GM12878 (cell line): ENCODE results near the gene LNPK. TPM values are rescaled to one million over a fixed set of nuclear protein-coding genes. Genes with fewer than 3 reads are reported as not detected.

Source experiments
- ATAC-seq: fragments of 200-7000 bp; cut with Tn5 transposase; 3 replicates; pipeline ENCODE4 v1.9.1; 2020; ENCODE audit warnings: mild to moderate bottlenecking, moderate library complexity
- BruUV-seq: library from RNA; stranded (reverse); fragments of 400-500 nt; replicated peaks from 2 replicates; lab custom pipeline; 2021; lab: Mats Ljungman, UMichigan
- CTCF ChIA-PET: fragments of 300-600 bp; sonication (Branson Sonifier 250); formaldehyde crosslinking; extraction: SDS; loops from one replicate; lab custom pipeline; 2021; ENCODE audit warnings: inconsistent platforms; lab: Yijun Ruan, JAX
- POLR2A ChIA-PET: fragments of 350-600 bp; formaldehyde crosslinking; extraction: SDS; loops from one replicate; lab custom pipeline; 2021; ENCODE audit warnings: inconsistent platforms; lab: Charles Lee
- RAD21 ChIA-PET: fragments of 300-600 bp; sonication (Branson Sonifier 250); formaldehyde crosslinking; loops from one replicate; lab custom pipeline; 2023; ENCODE audit warnings: antibody characterized with exemption; ENCODE audit not compliant: unreplicated experiment; lab: Charles Lee
- SMC1A ChIA-PET: fragments of 300-600 bp; sonication (Branson Sonifier 250); formaldehyde crosslinking; loops from one replicate; lab custom pipeline; 2023; ENCODE audit not compliant: unreplicated experiment, uncharacterized antibody; lab: Charles Lee
- DNase-seq: peaks from one replicate; pipeline ENCODE4 v3.0.0-alpha.2; 2011; ENCODE audit warnings: low read depth, low spot score
- FAIRE-seq: peaks from 3 replicates; lab custom pipeline; 2011; peaks lifted over from hg19 to GRCh38; lab: Jason Lieb, UNC
- H2AFZ ChIP-seq: 2 replicates; pipeline ENCODE4 v1.6.0; 2011; ENCODE audit warnings: low read depth, low read length, control low read depth; ENCODE audit not compliant: control insufficient read depth
- H3K27ac ChIP-seq: 2 replicates; pipeline ENCODE4 v1.5.1; 2011; ENCODE audit warnings: control low read depth; ENCODE audit not compliant: control insufficient read depth, insufficient read depth
- H3K27me3 ChIP-seq, 2 experiments: replicated peaks in 1 of 2; 2 replicates each; pipeline versions ENCODE4 v1.6.0 to v1.6.1; 2011; ENCODE audit warnings: low read length in 1 of 2; ENCODE audit not compliant: control insufficient read depth in 2 of 2, insufficient read depth in 2 of 2
- H3K36me3 ChIP-seq, 2 experiments: 2 replicates each; pipeline ENCODE4 v1.5.1; 2011; ENCODE audit warnings: low read length in 1 of 2; ENCODE audit not compliant: control insufficient read depth in 2 of 2, insufficient read depth in 2 of 2
- H3K4me1 ChIP-seq: 2 replicates; pipeline ENCODE4 v1.6.1; 2011; ENCODE audit warnings: mild to moderate bottlenecking, low read length, moderate library complexity, mixed read lengths; ENCODE audit not compliant: control insufficient read depth, insufficient read depth
- H3K4me2 ChIP-seq: 2 replicates; pipeline ENCODE4 v1.6.0; 2011; ENCODE audit warnings: control low read depth; ENCODE audit not compliant: control insufficient read depth, insufficient read depth
- H3K4me3 ChIP-seq: fragments of 200-600 bp; sonication (generic); 2 replicates; pipeline ENCODE4 v1.5.1; 2016
- H3K79me2 ChIP-seq: 2 replicates; pipeline ENCODE4 v1.6.0; 2011; ENCODE audit warnings: low read length; ENCODE audit not compliant: control insufficient read depth, insufficient read depth
- H3K9ac ChIP-seq: 2 replicates; pipeline ENCODE4 v1.8.0; 2011; ENCODE audit warnings: low read length, control low read depth, mixed read lengths; ENCODE audit not compliant: control insufficient read depth, insufficient read depth
- H3K9me3 ChIP-seq: replicated peaks from 3 replicates; pipeline ENCODE4 v1.5.1; 2011; ENCODE audit warnings: mild to moderate bottlenecking, low read length; ENCODE audit not compliant: control insufficient read depth, insufficient read depth
- H4K20me1 ChIP-seq: 2 replicates; pipeline ENCODE4 v1.6.0; 2011; ENCODE audit not compliant: control insufficient read depth, insufficient read depth
- BACH1 ChIP-seq: fragments of 450-650 bp; IDR thresholded peaks from 2 replicates; pipeline ENCODE4 v1.6.1; 2017; ENCODE audit warnings: mild to moderate bottlenecking, borderline replicate concordance
- HDGF ChIP-seq: fragments of 450-650 bp; IDR thresholded peaks from 2 replicates; pipeline ENCODE4 v1.6.1; 2016; ENCODE audit warnings: antibody characterized with exemption
- KAT2A ChIP-seq: conservative IDR thresholded peaks from 2 replicates; pipeline ENCODE4 v1.6.1; 2011; ENCODE audit warnings: low read depth, low read length; ENCODE audit not compliant: control insufficient read depth
- MTA2 ChIP-seq: fragments of 450-650 bp; IDR thresholded peaks from 2 replicates; pipeline ENCODE4 v1.6.1; 2016; ENCODE audit warnings: low read depth, mild to moderate bottlenecking, moderate library complexity
- MYB ChIP-seq: fragments of 150-350 bp; IDR thresholded peaks from 2 replicates; pipeline ENCODE4 v1.6.1; 2014; ENCODE audit warnings: mild to moderate bottlenecking, low read depth, low read length, borderline replicate concordance
- PAX8 ChIP-seq: fragments of 450-650 bp; IDR thresholded peaks from 2 replicates; pipeline ENCODE4 v1.6.1; 2017; ENCODE audit warnings: mild to moderate bottlenecking, moderate library complexity
- RAD21 ChIP-seq: IDR thresholded peaks from 2 replicates; pipeline ENCODE4 v1.6.1; 2011; ENCODE audit warnings: mild to moderate bottlenecking, low read depth, low read length, moderate library complexity; ENCODE audit not compliant: insufficient read depth
- WGBS: methylation state at CpG from one replicate; pipeline ENCODE4 v1.1.6; 2016; ENCODE audit warnings: low lambda C conversion rate; ENCODE audit not compliant: insufficient replicate concordance, insufficient coverage; ENCODE audit errors: missing lambda C conversion rate; 5-methylcytosine and 5-hydroxymethylcytosine counted together
- in situ Hi-C: fragments of 300-500 bp; cut with MboI; formaldehyde crosslinking; loops from 9 replicates; pipeline ENCODE4 v1.14.3; 2018; ENCODE audit warnings: mixed read lengths
- intact Hi-C: fragments of 100-400 bp; cut with micrococcal nuclease; formaldehyde crosslinking; loops from one replicate; pipeline ENCODE4 v1.14.2; 2022; ENCODE audit not compliant: unreplicated experiment
- polyA plus RNA-seq, 11 experiments: library from polyadenylated mRNA; depleted of rRNA in 4 of 11; unstranded in 6 of 11; stranded (reverse) in 5 of 11; fragments of >200 nt; fragmentation: Nextera tagmentation in 4 of 11; fragmentation: Illumina TruSeq in 1 of 11; extraction: Ambion mirVana in 4 of 11; extraction: Trizol in 1 of 11; gene quantifications; 1 replicate in 1 of 11; 2 replicates in 10 of 11; pipeline versions ENCODE4 v1.2.1 to v1.2.3, GENCODE V29; 2011 to 2016; ENCODE audit warnings: inconsistent platforms in 2 of 11, missing spikeins in 2 of 11, low read depth in 1 of 11
- total RNA-seq, 4 experiments: library from RNA; depleted of rRNA in 3 of 4; stranded (reverse); fragments of >200 nt in 3 of 4; fragmentation: Illumina TruSeq in 1 of 4; extraction: Trizol in 1 of 4; gene quantifications; 2 replicates each; pipeline versions ENCODE4 v1.2.1 to v1.2.3, GENCODE V29; 2013 to 2021
- TF ChIP-seq, protein P1 (sequence below): fragments of 450-650 bp; formaldehyde crosslinking; IDR thresholded peaks from 2 replicates; pipeline ENCODE4 v1.5.0; 2022; ENCODE audit warnings: mild to moderate bottlenecking, missing genetic modification characterization
- TF ChIP-seq, protein P2 (sequence below): IDR thresholded peaks from 2 replicates; pipeline ENCODE4 v1.6.1; 2012; ENCODE audit warnings: low read depth, low read length, improper control_type of control experiment

Gene LNPK
- total and polyA plus RNA-seq, 10 of the 15 experiments (the other 5 are each of a cell fraction or from before 2014, with no cell fraction given): 3.2 to 30.0 (median 15.6) TPM

DNA sequence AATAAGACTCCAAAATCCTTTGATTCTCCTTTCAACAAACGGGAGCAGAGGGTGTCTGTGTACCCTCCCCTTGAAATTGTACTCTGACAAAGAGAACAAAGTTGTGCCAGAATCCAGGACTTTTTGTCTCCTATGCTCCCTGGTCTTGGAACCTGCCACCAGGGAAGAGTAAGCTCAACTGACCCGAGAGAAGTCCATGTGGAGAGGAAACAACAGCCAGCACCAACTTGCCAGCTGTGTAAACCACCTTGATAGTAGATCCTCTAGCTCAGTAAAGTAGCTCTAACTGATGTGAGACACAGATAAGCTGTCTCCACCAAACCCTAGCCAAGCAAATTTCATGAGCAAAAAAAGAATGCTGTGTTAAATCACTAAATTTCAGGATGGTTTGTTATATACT lies 46.9 kb downstream of the LNPK start (continued):
- TF ChIP-seq, protein P1, sequence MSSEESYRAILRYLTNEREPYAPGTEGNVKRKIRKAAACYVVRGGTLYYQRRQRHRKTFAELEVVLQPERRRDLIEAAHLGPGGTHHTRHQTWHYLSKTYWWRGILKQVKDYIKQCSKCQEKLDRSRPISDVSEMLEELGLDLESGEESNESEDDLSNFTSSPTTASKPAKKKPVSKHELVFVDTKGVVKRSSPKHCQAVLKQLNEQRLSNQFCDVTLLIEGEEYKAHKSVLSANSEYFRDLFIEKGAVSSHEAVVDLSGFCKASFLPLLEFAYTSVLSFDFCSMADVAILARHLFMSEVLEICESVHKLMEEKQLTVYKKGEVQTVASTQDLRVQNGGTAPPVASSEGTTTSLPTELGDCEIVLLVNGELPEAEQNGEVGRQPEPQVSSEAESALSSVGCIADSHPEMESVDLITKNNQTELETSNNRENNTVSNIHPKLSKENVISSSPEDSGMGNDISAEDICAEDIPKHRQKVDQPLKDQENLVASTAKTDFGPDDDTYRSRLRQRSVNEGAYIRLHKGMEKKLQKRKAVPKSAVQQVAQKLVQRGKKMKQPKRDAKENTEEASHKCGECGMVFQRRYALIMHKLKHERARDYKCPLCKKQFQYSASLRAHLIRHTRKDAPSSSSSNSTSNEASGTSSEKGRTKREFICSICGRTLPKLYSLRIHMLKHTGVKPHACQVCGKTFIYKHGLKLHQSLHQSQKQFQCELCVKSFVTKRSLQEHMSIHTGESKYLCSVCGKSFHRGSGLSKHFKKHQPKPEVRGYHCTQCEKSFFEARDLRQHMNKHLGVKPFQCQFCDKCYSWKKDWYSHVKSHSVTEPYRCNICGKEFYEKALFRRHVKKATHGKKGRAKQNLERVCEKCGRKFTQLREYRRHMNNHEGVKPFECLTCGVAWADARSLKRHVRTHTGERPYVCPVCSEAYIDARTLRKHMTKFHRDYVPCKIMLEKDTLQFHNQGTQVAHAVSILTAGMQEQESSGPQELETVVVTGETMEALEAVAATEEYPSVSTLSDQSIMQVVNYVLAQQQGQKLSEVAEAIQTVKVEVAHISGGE (CRISPR knock-in tag): no peak

DNA sequence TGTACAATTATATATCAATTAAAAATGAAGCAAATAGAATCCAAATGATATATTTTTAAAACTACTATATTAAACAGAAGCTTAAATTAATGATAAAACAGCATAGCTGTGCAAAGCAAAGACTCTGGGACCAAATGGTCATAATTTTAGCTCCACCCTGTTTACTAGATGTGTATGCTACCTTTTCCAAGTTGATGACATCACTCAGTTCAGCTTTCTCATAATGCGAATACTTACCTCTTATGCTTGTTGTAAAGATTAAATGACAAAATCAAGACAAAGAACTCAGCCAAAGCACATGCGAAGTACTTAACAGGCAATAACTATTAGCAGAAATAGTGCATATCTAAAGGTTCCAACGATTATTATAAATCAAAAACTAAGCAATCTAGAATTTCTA lies 51.6 kb downstream of the LNPK start:
- Histone ChIP-seq H3K27me3 (no peaks in the 10 kb centered on the region), H3K9ac (no peak overlapping the region), H3K9me3 (no peaks in the 10 kb centered on the region), H3K4me3 (no peak overlapping the region), H4K20me1 (no peaks in the 10 kb centered on the region), H2AFZ (no peak overlapping the region), H3K4me1 (no peaks in the 10 kb centered on the region), H3K4me2 (no peak overlapping the region), H3K79me2 (no peaks in the 10 kb centered on the region), H3K27ac (no peak overlapping the region), H3K36me3 (no peaks in the 10 kb centered on the region)
- POLR2A ChIA-PET: no interaction called here
- in situ Hi-C loops: no loop called here
- CTCF ChIA-PET: interaction anchor here (1.1 kb wide), 1 partner anchor 99 kb away, joined by 3 read pairs; no protein-coding TSS in a partner anchor
- FAIRE-seq: no peak
- TF ChIP-seq MTA2 (no peak), RAD21 (no peak), MYB (no peak), KAT2A (no peak), PAX8 (no peak), BACH1 (no peak), HDGF (no peak)
- TF ChIP-seq, protein P2, sequence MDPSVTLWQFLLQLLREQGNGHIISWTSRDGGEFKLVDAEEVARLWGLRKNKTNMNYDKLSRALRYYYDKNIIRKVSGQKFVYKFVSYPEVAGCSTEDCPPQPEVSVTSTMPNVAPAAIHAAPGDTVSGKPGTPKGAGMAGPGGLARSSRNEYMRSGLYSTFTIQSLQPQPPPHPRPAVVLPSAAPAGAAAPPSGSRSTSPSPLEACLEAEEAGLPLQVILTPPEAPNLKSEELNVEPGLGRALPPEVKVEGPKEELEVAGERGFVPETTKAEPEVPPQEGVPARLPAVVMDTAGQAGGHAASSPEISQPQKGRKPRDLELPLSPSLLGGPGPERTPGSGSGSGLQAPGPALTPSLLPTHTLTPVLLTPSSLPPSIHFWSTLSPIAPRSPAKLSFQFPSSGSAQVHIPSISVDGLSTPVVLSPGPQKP: no peak
- 99% methylated on average over 3 of the region's 3 CpGs for WGBS
- ATAC-seq: no peak
- RAD21 ChIA-PET: no interaction called here
- intact Hi-C loops: no loop called here
- SMC1A ChIA-PET: no interaction called here
- DNase-seq: no peak
- no TSS peak for BruUV-seq
